ENCODE measurements around the gene BOD1. TPM values are rescaled to one million over a fixed set of nuclear protein-coding genes. Genes with fewer than 3 reads are reported as not detected.

Gene BOD1
- total and polyA plus RNA-seq, 10 of the 15 experiments (the other 5 are each of a cell fraction or from before 2014, with no cell fraction given): 14.1 to 35.8 (median 29.6) TPM

- H4K20me1 ChIP-seq (ENCODE audit: control insufficient read depth, insufficient read depth): no peaks in the 10 kb centered on the region
- peaks cover 3% of the 10 kb centered on the region; the same call in 2 of the 3 replicates for H3K9me3 ChIP-seq (replicated peaks; ENCODE audit: control insufficient read depth, insufficient read depth, low read length)
- no peak overlapping the region for H3K27ac ChIP-seq (ENCODE audit: control insufficient read depth, insufficient read depth)
- ChIA-PET CTCF (no interaction called here), RAD21 (ENCODE audit: unreplicated experiment) (no interaction called here), SMC1A (ENCODE audit: uncharacterized antibody, unreplicated experiment) (no interaction called here), POLR2A (no interaction called here)
- H3K4me3 ChIP-seq: no peak overlapping the region
- no peak overlapping the region for H3K9ac ChIP-seq (ENCODE audit: control insufficient read depth, insufficient read depth, low read length)
- intact Hi-C loops (cut with micrococcal nuclease; ENCODE audit: unreplicated experiment) (no loop called here), in situ Hi-C loops (cut with MboI) (loop anchor here (5.0 kb wide), 1 partner anchor 276 kb away; no protein-coding TSS in a partner anchor)
- BruUV-seq (replicated peaks): no TSS peak
- peaks cover 0 to 2% of the 10 kb centered on the region in 2 experiments; a peak in 1 of 4 replicates for H3K27me3 ChIP-seq (replicated peaks in 1 of 2; ENCODE audit: control insufficient read depth in 2 of 2, insufficient read depth in 2 of 2, low read length in 1 of 2)
- ATAC-seq: no peak
- no peak for DNase-seq (ENCODE audit: low read depth, low spot score)
- H3K79me2 ChIP-seq (ENCODE audit: control insufficient read depth, insufficient read depth, low read length): no peaks in the 10 kb centered on the region
- no peaks in the 10 kb centered on the region for H3K36me3 ChIP-seq (ENCODE audit: control insufficient read depth in 2 of 2, insufficient read depth in 2 of 2, low read length in 1 of 2)
- no peak overlapping the region for H3K4me2 ChIP-seq (ENCODE audit: control insufficient read depth, insufficient read depth)
- H3K4me1 ChIP-seq (ENCODE audit: control insufficient read depth, insufficient read depth, low read length): no peaks in the 10 kb centered on the region
- no peak for FAIRE-seq
- 7% methylated on average over 1 of the region's 1 CpG for WGBS (ENCODE audit: insufficient coverage, insufficient replicate concordance, low lambda C conversion rate, missing lambda C conversion rate)
- H2AFZ ChIP-seq (ENCODE audit: control insufficient read depth, low read depth, low read length): no peak overlapping the region
- TF ChIP-seq BMI1 (IDR thresholded peaks at IDR 0.05; ENCODE audit: borderline replicate concordance) (no peak), DPF2 (IDR thresholded peaks at IDR 0.05) (no peak), RAD21 (IDR thresholded peaks at IDR 0.05; ENCODE audit: insufficient read depth, low read depth, low read length) (no peak), SRF (IDR thresholded peaks at IDR 0.05; ENCODE audit: low read depth in 2 of 2, low read length in 2 of 2) (no peak), ZBTB4 (CRISPR knock-in tag; IDR thresholded peaks at IDR 0.05) (no peak), SREBF1 (IDR thresholded peaks at IDR 0.05; ENCODE audit: low read length) (no peak), ZNF274 (IDR thresholded peaks at IDR 0.05; ENCODE audit: insufficient read depth, insufficient read length) (no peak), CREM (IDR thresholded peaks at IDR 0.05; ENCODE audit: low read depth) (no peak), SUZ12 (IDR thresholded peaks at IDR 0.05; ENCODE audit: unreplicated experiment) (no peak), RBBP5 (conservative IDR thresholded peaks at IDR 0.05) (no peak), RUNX3 (IDR thresholded peaks at IDR 0.05; ENCODE audit: low read length) (no peak), NFYA (IDR thresholded peaks at IDR 0.05; ENCODE audit: borderline replicate concordance, low read depth, low read length) (no peak)
- TF ChIP-seq, protein P1, sequence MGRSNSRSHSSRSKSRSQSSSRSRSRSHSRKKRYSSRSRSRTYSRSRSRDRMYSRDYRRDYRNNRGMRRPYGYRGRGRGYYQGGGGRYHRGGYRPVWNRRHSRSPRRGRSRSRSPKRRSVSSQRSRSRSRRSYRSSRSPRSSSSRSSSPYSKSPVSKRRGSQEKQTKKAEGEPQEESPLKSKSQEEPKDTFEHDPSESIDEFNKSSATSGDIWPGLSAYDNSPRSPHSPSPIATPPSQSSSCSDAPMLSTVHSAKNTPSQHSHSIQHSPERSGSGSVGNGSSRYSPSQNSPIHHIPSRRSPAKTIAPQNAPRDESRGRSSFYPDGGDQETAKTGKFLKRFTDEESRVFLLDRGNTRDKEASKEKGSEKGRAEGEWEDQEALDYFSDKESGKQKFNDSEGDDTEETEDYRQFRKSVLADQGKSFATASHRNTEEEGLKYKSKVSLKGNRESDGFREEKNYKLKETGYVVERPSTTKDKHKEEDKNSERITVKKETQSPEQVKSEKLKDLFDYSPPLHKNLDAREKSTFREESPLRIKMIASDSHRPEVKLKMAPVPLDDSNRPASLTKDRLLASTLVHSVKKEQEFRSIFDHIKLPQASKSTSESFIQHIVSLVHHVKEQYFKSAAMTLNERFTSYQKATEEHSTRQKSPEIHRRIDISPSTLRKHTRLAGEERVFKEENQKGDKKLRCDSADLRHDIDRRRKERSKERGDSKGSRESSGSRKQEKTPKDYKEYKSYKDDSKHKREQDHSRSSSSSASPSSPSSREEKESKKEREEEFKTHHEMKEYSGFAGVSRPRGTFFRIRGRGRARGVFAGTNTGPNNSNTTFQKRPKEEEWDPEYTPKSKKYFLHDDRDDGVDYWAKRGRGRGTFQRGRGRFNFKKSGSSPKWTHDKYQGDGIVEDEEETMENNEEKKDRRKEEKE (IDR thresholded peaks at IDR 0.05): no peak
- TF ChIP-seq, protein P2, sequence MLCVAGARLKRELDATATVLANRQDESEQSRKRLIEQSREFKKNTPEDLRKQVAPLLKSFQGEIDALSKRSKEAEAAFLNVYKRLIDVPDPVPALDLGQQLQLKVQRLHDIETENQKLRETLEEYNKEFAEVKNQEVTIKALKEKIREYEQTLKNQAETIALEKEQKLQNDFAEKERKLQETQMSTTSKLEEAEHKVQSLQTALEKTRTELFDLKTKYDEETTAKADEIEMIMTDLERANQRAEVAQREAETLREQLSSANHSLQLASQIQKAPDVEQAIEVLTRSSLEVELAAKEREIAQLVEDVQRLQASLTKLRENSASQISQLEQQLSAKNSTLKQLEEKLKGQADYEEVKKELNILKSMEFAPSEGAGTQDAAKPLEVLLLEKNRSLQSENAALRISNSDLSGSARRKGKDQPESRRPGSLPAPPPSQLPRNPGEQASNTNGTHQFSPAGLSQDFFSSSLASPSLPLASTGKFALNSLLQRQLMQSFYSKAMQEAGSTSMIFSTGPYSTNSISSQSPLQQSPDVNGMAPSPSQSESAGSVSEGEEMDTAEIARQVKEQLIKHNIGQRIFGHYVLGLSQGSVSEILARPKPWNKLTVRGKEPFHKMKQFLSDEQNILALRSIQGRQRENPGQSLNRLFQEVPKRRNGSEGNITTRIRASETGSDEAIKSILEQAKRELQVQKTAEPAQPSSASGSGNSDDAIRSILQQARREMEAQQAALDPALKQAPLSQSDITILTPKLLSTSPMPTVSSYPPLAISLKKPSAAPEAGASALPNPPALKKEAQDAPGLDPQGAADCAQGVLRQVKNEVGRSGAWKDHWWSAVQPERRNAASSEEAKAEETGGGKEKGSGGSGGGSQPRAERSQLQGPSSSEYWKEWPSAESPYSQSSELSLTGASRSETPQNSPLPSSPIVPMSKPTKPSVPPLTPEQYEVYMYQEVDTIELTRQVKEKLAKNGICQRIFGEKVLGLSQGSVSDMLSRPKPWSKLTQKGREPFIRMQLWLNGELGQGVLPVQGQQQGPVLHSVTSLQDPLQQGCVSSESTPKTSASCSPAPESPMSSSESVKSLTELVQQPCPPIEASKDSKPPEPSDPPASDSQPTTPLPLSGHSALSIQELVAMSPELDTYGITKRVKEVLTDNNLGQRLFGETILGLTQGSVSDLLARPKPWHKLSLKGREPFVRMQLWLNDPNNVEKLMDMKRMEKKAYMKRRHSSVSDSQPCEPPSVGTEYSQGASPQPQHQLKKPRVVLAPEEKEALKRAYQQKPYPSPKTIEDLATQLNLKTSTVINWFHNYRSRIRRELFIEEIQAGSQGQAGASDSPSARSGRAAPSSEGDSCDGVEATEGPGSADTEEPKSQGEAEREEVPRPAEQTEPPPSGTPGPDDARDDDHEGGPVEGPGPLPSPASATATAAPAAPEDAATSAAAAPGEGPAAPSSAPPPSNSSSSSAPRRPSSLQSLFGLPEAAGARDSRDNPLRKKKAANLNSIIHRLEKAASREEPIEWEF (IDR thresholded peaks at IDR 0.05; ENCODE audit: insufficient replicate concordance, low read depth, low read length): no peak
Measured at GRCh38 chr5:173568128-173568527, 48.3 kb downstream of the BOD1 start.

All from GM12878 (cell line).